HTERT RPE-1 (cell line): ENCODE results near the gene SLC40A1.

Experiments used
- in situ Hi-C: fragments of 300-500 bp; cut with MboI; formaldehyde crosslinking; loops from 4 replicates; pipeline ENCODE4 v1.14.3; 2020; ENCODE audit warnings: low sequenced_read_pairs

The SLC40A1 gene

GRCh38 chr2:189570570-189571031 lies 10.0 kb downstream of the SLC40A1 start:
- in situ Hi-C loops: no loop called here

- in situ Hi-C loops: no loop called here
Observed at GRCh38 chr2:189569295-189569910, 11.2 kb downstream of the SLC40A1 start.

GRCh38 chr2:189566046-189566445 lies 14.5 kb downstream of the SLC40A1 start:
- in situ Hi-C loops: no loop called here

GRCh38 chr2:189561371-189562038 lies 19.1 kb downstream of the SLC40A1 start:
- in situ Hi-C loops: no loop called here

- in situ Hi-C loops: no loop called here
Observed at GRCh38 chr2:189560273-189560586, 20.4 kb downstream of the SLC40A1 start.

- in situ Hi-C loops: no loop called here
Observed at GRCh38 chr2:189559579-189560272, 20.9 kb downstream of the SLC40A1 start.

GRCh38 chr2:189558516-189559272 lies 21.9 kb downstream of the SLC40A1 start:
- in situ Hi-C loops: no loop called here

- in situ Hi-C loops: no loop called here
Observed at GRCh38 chr2:189557373-189557772, 23.2 kb downstream of the SLC40A1 start.

- in situ Hi-C loops: no loop called here
Observed at GRCh38 chr2:189556526-189556925, 24.1 kb downstream of the SLC40A1 start.

GRCh38 chr2:189555232-189555631 lies 25.4 kb downstream of the SLC40A1 start:
- in situ Hi-C loops: no loop called here

GRCh38 chr2:189553504-189554088 lies 27.0 kb downstream of the SLC40A1 start:
- in situ Hi-C loops: no loop called here

- in situ Hi-C loops: no loop called here
Observed at GRCh38 chr2:189552991-189553404, 27.6 kb downstream of the SLC40A1 start.

GRCh38 chr2:189552334-189552990 lies 28.1 kb downstream of the SLC40A1 start:
- in situ Hi-C loops: no loop called here

- in situ Hi-C loops: no loop called here
Observed at GRCh38 chr2:189551808-189552207, 28.8 kb downstream of the SLC40A1 start.

- in situ Hi-C loops: no loop called here
Observed at GRCh38 chr2:189549449-189549832, 31.1 kb downstream of the SLC40A1 start.

- in situ Hi-C loops: no loop called here
Observed at GRCh38 chr2:189548666-189549448, 31.7 kb downstream of the SLC40A1 start.

- in situ Hi-C loops: no loop called here
Observed at GRCh38 chr2:189545418-189545817, 35.2 kb downstream of the SLC40A1 start.

GRCh38 chr2:189544318-189545042 lies 36.1 kb downstream of the SLC40A1 start:
- in situ Hi-C loops: no loop called here

- in situ Hi-C loops: no loop called here
Observed at GRCh38 chr2:189543367-189543766, 37.2 kb downstream of the SLC40A1 start.
